Mesendoderm (in vitro differentiated cells): ENCODE data around the gene APBB2.
"Not testable (repeated sequence)": the region's sequence is repeated elsewhere in the genome, so short reads cannot be mapped to it uniquely, and the experiment has no call there.

Experiments used
- DNase-seq: peaks from one replicate; pipeline ENCODE4 v3.0.0; 2013
- H2AK5ac ChIP-seq: 2 replicates; pipeline ENCODE4 v1.6.1; 2013; ENCODE audit warnings: low read length, inconsistent platforms
- H2BK120ac ChIP-seq: 2 replicates; pipeline ENCODE4 v1.6.1; 2013; ENCODE audit warnings: low read depth, mild to moderate bottlenecking, low read length, moderate library complexity, mixed read lengths
- H2BK15ac ChIP-seq: replicated peaks from 2 replicates; pipeline ENCODE4 v1.6.1; 2013; ENCODE audit warnings: low read depth, mild to moderate bottlenecking, moderate library complexity
- H2BK5ac ChIP-seq: 2 replicates; pipeline ENCODE4 v1.6.1; 2013; ENCODE audit warnings: low read length, inconsistent platforms
- H3K18ac ChIP-seq: 2 replicates; pipeline ENCODE4 v1.6.1; 2013; ENCODE audit warnings: mild to moderate bottlenecking, low read length, mixed read lengths
- H3K23ac ChIP-seq: one replicate; pipeline ENCODE4 v1.6.1; 2013; ENCODE audit warnings: low read length
- H3K27ac ChIP-seq: 2 replicates; pipeline ENCODE4 v1.5.1; 2013; ENCODE audit warnings: low read depth, mild to moderate bottlenecking, inconsistent platforms, low read length, moderate library complexity
- H3K27me3 ChIP-seq: 2 replicates; pipeline ENCODE4 v1.6.1; 2013; ENCODE audit warnings: low read length, control low read depth, mild to moderate bottlenecking, inconsistent platforms; ENCODE audit not compliant: insufficient read depth, poor library complexity
- H3K36me3 ChIP-seq: 2 replicates; pipeline ENCODE4 v1.6.1; 2013; ENCODE audit warnings: low read length, inconsistent platforms; ENCODE audit not compliant: control insufficient read depth, insufficient read depth
- H3K4ac ChIP-seq: one replicate; pipeline ENCODE4 v1.6.1; 2013; ENCODE audit warnings: low read depth, mild to moderate bottlenecking, low read length, moderate library complexity
- H3K4me1 ChIP-seq: 2 replicates; pipeline ENCODE4 v1.6.1; 2013; ENCODE audit warnings: low read depth, low read length, inconsistent platforms; ENCODE audit not compliant: control insufficient read depth
- H3K4me2 ChIP-seq: 2 replicates; pipeline ENCODE4 v1.6.1; 2013; ENCODE audit warnings: low read length
- H3K4me3 ChIP-seq: 2 replicates; pipeline ENCODE4 v1.5.1; 2013; ENCODE audit warnings: mild to moderate bottlenecking, low read length
- H3K56ac ChIP-seq: one replicate; pipeline ENCODE4 v1.6.1; 2013; ENCODE audit warnings: low read length
- H3K79me1 ChIP-seq: 2 replicates; pipeline ENCODE4 v1.6.1; 2013; ENCODE audit warnings: low read length, inconsistent platforms
- H3K79me2 ChIP-seq: 2 replicates; pipeline ENCODE4 v1.6.1; 2013; ENCODE audit warnings: mild to moderate bottlenecking, low read length; ENCODE audit not compliant: control insufficient read depth, insufficient read depth
- H3K9ac ChIP-seq: 2 replicates; pipeline ENCODE4 v1.6.1; 2013; ENCODE audit warnings: low read length, inconsistent platforms
- H4K5ac ChIP-seq: one replicate; pipeline ENCODE4 v1.6.1; 2013; ENCODE audit warnings: low read length
- H4K8ac ChIP-seq: one replicate; pipeline ENCODE4 v1.6.1; 2013; ENCODE audit warnings: low read depth, mild to moderate bottlenecking, control low read depth, low read length, moderate library complexity
- WGBS: extraction: QIAGEN DNeasy Blood & Tissue Kit; methylation state at CpG from one replicate; pipeline ENCODE4 v1.1.7; 2013; ENCODE audit warnings: low lambda C conversion rate, missing lambda C conversion rate; ENCODE audit not compliant: insufficient coverage; ENCODE audit errors: extremely low coverage; 5-methylcytosine and 5-hydroxymethylcytosine counted together

Gene APBB2

DNA sequence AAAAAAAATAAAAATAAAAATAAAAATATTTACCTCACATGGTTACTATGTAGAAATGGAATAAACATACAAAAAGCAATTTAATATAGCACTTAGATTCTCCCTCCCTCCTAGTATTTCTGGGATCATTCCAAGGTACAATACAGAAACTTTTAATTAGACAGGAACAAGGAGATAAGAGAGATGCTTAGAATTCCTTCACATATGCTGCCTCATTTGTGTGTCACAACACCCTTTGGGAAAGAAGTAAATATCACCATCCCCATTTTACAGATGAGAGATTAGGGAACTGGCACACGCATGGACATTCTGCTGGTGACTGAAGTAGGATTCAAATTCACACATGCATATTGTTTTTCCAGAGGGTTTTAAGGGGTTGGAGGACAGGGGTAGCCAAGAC is 164.2 kb downstream of the APBB2 start:
- no peaks in the 10 kb centered on the region for H3K36me3 ChIP-seq
- no CpG with 5 or more reads among the region's 1 CpG for WGBS
- H3K56ac ChIP-seq, result no peak overlapping the region
- H2BK5ac ChIP-seq, result no peak overlapping the region
- no peak overlapping the region for H4K8ac ChIP-seq
- H3K4me1 ChIP-seq, result no peaks in the 10 kb centered on the region
- no peak overlapping the region for H3K4ac ChIP-seq
- H3K9ac ChIP-seq, result no peak overlapping the region
- H2BK120ac ChIP-seq, result no peak overlapping the region
- DNase-seq, result no peak
- H3K4me2 ChIP-seq, result no peak overlapping the region
- H3K79me2 ChIP-seq, result no peaks in the 10 kb centered on the region
- H2BK15ac ChIP-seq, result no peak overlapping the region
- no peak overlapping the region for H3K4me3 ChIP-seq
- H3K18ac ChIP-seq, result no peak overlapping the region
- H3K27me3 ChIP-seq, result no peaks in the 10 kb centered on the region
- no peak overlapping the region for H4K5ac ChIP-seq
- H3K27ac ChIP-seq, result no peak overlapping the region
- H3K23ac ChIP-seq, result no peak overlapping the region
- H3K79me1 ChIP-seq, result peaks cover 3% of the 10 kb centered on the region
- H2AK5ac ChIP-seq, result no peak overlapping the region

DNA sequence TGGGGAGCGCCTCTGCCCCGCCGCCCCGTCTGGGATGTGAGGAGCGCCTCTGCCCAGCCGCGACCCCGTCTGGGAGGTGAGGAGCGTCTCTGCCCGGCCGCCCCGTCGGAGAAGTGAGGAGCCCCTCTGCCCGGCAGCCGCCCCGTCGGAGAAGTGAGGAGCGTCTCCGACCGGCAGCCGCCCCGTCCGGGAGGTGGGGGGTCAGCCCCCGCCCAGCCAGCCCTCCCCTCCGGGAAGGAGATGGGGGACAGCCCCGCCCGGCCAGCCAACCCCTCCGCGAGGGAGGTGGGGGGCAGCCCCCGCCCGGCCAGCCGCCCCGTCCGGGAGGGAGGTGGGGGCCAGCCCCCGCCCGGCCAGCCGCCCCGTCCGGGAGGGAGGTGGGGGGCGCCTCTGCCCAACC is 165.2 kb downstream of the APBB2 start:
- not testable (repeated sequence) for H3K79me1 ChIP-seq, H3K27me3 ChIP-seq, H2BK15ac ChIP-seq, H3K9ac ChIP-seq, H3K36me3 ChIP-seq, H3K18ac ChIP-seq, H3K79me2 ChIP-seq, H3K4ac ChIP-seq, H2BK120ac ChIP-seq, DNase-seq, H3K4me2 ChIP-seq, H2BK5ac ChIP-seq, H3K4me3 ChIP-seq, H3K4me1 ChIP-seq, H3K23ac ChIP-seq, H3K56ac ChIP-seq, H2AK5ac ChIP-seq, H4K5ac ChIP-seq, H3K27ac ChIP-seq, H4K8ac ChIP-seq
- WGBS, result no CpG with 5 or more reads among the region's 40 CpGs

- H3K79me1 ChIP-seq, result no peaks in the 10 kb centered on the region
- H2BK5ac ChIP-seq, result no peak overlapping the region
- H3K36me3 ChIP-seq, result no peaks in the 10 kb centered on the region
- H3K18ac ChIP-seq, result no peak overlapping the region
- no peak overlapping the region for H3K4me3 ChIP-seq
- H3K9ac ChIP-seq, result no peak overlapping the region
- no peak overlapping the region for H3K27ac ChIP-seq
- no peaks in the 10 kb centered on the region for H3K4me1 ChIP-seq
- H4K5ac ChIP-seq, result no peak overlapping the region
- H2AK5ac ChIP-seq, result no peak overlapping the region
- no peak overlapping the region for H3K56ac ChIP-seq
- no peaks in the 10 kb centered on the region for H3K79me2 ChIP-seq
- H3K4ac ChIP-seq, result no peak overlapping the region
- no peaks in the 10 kb centered on the region for H3K27me3 ChIP-seq
- H4K8ac ChIP-seq, result no peak overlapping the region
- DNase-seq, result no peak
- H3K23ac ChIP-seq, result no peak overlapping the region
- no peak overlapping the region for H2BK15ac ChIP-seq
- no peak overlapping the region for H2BK120ac ChIP-seq
- no peak overlapping the region for H3K4me2 ChIP-seq
Measured at GRCh38 chr4:41044791-41045190, 169.6 kb downstream of the APBB2 start.

DNA sequence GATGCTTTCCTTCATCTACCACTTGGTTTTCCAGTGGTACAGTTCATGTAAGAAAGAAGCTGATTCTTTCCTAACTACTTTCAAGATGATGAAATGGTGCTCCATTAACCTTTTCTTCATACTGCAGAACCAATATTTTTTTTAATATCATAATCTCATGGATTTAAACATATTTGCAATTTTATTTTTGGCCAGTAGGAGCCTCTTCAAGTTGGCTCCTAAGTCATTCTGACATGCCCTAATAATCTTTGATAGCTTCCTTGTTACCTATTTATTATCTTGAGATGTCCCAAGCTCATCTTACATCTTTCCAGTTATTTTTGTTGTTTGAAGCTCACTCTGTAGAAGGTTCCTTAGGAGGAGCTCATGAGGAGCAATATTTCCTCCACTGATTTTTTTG is 170.2 kb downstream of the APBB2 start:
- Histone ChIP-seq H3K56ac (no peak overlapping the region), H3K4ac (no peak overlapping the region), H4K8ac (no peak overlapping the region), H2BK15ac (no peak overlapping the region), H3K18ac (no peak overlapping the region), H2AK5ac (no peak overlapping the region), H2BK5ac (no peak overlapping the region), H3K23ac (no peak overlapping the region), H3K79me2 (no peaks in the 10 kb centered on the region), H3K27me3 (no peaks in the 10 kb centered on the region), H3K79me1 (no peaks in the 10 kb centered on the region), H3K9ac (no peak overlapping the region), H2BK120ac (no peak overlapping the region), H3K4me1 (no peaks in the 10 kb centered on the region), H3K27ac (no peak overlapping the region), H4K5ac (no peak overlapping the region), H3K4me3 (no peak overlapping the region), H3K4me2 (no peak overlapping the region), H3K36me3 (no peaks in the 10 kb centered on the region)
- DNase-seq, result no peak

- no peak overlapping the region for H3K4ac ChIP-seq
- H3K36me3 ChIP-seq, result no peaks in the 10 kb centered on the region
- H4K8ac ChIP-seq, result no peak overlapping the region
- H3K4me3 ChIP-seq, result no peak overlapping the region
- H3K23ac ChIP-seq, result no peak overlapping the region
- no peak overlapping the region for H3K56ac ChIP-seq
- H2AK5ac ChIP-seq, result no peak overlapping the region
- no peak overlapping the region for H2BK5ac ChIP-seq
- no CpG with 5 or more reads among the region's 2 CpGs for WGBS
- H4K5ac ChIP-seq, result no peak overlapping the region
- no peak overlapping the region for H3K18ac ChIP-seq
- DNase-seq, result no peak
- no peak overlapping the region for H2BK120ac ChIP-seq
- no peaks in the 10 kb centered on the region for H3K79me1 ChIP-seq
- no peak overlapping the region for H3K4me2 ChIP-seq
- no peaks in the 10 kb centered on the region for H3K4me1 ChIP-seq
- no peaks in the 10 kb centered on the region for H3K79me2 ChIP-seq
- H3K27ac ChIP-seq, result no peak overlapping the region
- no peaks in the 10 kb centered on the region for H3K27me3 ChIP-seq
- no peak overlapping the region for H2BK15ac ChIP-seq
- H3K9ac ChIP-seq, result no peak overlapping the region
Measured at GRCh38 chr4:41043465-41043864, 170.9 kb downstream of the APBB2 start.

- H3K36me3 ChIP-seq, result no peaks in the 10 kb centered on the region
- no peaks in the 10 kb centered on the region for H3K27me3 ChIP-seq
- WGBS, result no CpG with 5 or more reads among the region's 1 CpG
- DNase-seq, result no peak
- H4K5ac ChIP-seq, result no peak overlapping the region
- no peak overlapping the region for H3K4me2 ChIP-seq
- H3K23ac ChIP-seq, result no peak overlapping the region
- no peak overlapping the region for H2BK5ac ChIP-seq
- H2BK15ac ChIP-seq, result no peak overlapping the region
- no peak overlapping the region for H3K4me3 ChIP-seq
- H2AK5ac ChIP-seq, result no peak overlapping the region
- no peaks in the 10 kb centered on the region for H3K79me2 ChIP-seq
- no peak overlapping the region for H3K18ac ChIP-seq
- H3K79me1 ChIP-seq, result no peaks in the 10 kb centered on the region
- no peak overlapping the region for H3K9ac ChIP-seq
- no peaks in the 10 kb centered on the region for H3K4me1 ChIP-seq
- H3K56ac ChIP-seq, result no peak overlapping the region
- no peak overlapping the region for H2BK120ac ChIP-seq
- H3K4ac ChIP-seq, result no peak overlapping the region
- no peak overlapping the region for H3K27ac ChIP-seq
- no peak overlapping the region for H4K8ac ChIP-seq
Measured at GRCh38 chr4:41041551-41041950, 172.8 kb downstream of the APBB2 start.
